Measurements from ENCODE around the gene ZNF324B. TPM values are rescaled to one million over a fixed set of nuclear protein-coding genes. Genes with fewer than 3 reads are reported as not detected.
"Not testable (repeated sequence)": the region's sequence is repeated elsewhere in the genome, so short reads cannot be mapped to it uniquely, and the experiment has no call there.

Gene ZNF324B
- total and polyA plus RNA-seq, 2 of the 8 experiments (the other 6 are each of a cell fraction or from before 2014, with no cell fraction given), result 2.9 to 6.0 TPM

DNA sequence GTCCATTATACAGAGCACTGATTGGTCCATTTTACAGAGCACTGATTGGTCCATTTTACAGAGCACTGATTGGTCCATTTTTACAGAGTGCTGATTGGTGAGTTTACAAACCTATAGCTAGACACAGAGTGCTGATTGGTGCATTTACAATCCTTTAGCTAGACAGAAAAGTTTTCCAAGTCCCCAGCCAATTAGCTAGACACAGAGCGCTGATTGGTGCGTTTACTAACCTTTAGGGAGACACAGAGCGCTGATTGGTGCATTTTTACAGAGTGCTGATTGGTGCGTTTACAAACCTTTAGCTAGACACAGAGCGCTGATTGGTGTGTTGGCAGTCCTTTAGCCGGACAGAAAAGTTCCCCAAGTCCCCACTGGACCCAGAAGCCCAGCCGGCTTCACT is 8.4 kb upstream of the ZNF324B start:
- WGBS, 2 experiments (ENCODE audit: extremely low coverage in 1 of 2, insufficient coverage in 1 of 2, insufficient read length in 1 of 2, insufficient replicate concordance in 2 of 2, low coverage in 1 of 2, low lambda C conversion rate in 2 of 2, missing lambda C conversion rate in 1 of 2), result 81% methylated on average over 7 of the region's 7 CpGs; no CpG with 5 or more reads in 1 of the 2 experiments

DNA sequence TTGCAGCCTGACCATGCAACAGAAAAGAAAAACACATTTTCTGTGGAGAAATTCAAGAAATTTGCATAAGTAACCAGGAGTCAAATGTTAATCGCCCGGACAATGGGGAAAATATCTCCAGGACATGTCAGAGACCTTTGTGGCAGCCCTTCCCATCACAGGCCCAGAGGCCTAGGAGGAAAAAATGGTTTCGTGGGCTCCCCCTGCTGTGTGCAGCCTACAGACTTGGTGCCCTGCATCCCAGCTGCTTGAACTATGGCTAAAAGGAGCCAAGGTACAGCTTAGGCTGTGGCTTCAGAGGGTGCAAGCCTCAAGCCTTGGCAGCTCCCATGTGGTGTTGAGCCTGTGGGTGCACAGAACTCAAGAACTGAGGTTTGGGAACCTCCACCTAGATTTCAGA is 2.6 kb upstream of the ZNF324B start:
- H4K8ac ChIP-seq (ENCODE audit: extremely low read depth, insufficient read depth, low read length); H3K79me2 ChIP-seq (ENCODE audit: control insufficient read depth in 1 of 2, insufficient read depth in 2 of 2, low read length in 2 of 2); H2BK20ac ChIP-seq (ENCODE audit: low read length); H3K4me2 ChIP-seq (ENCODE audit: insufficient read depth in 1 of 2, low read depth in 2 of 2, low read length in 2 of 2); H4K20me1 ChIP-seq (replicated peaks in 1 of 2; ENCODE audit: control insufficient read depth in 1 of 2, insufficient read depth in 2 of 2, low read length in 2 of 2); FAIRE-seq; H2BK12ac ChIP-seq (ENCODE audit: low read depth, low read length); CTCF ChIA-PET (ENCODE audit: partially characterized antibody); H3K4ac ChIP-seq (replicated peaks; ENCODE audit: insufficient read length, low read depth, low read length); H3K18ac ChIP-seq (ENCODE audit: extremely low read depth, low read length); H3K79me1 ChIP-seq (ENCODE audit: low read depth, low read length); DNase-seq (ENCODE audit: low read depth in 1 of 2, low spot score in 2 of 2); H2AK5ac ChIP-seq (ENCODE audit: low read depth, low read length); H2AFZ ChIP-seq (ENCODE audit: low read length); H3K23me2 ChIP-seq (ENCODE audit: low read depth, low read length); H2BK5ac ChIP-seq (ENCODE audit: low read depth, low read length); H3K9ac ChIP-seq (replicated peaks in 1 of 4; ENCODE audit: extremely low read depth in 1 of 4, low read depth in 3 of 4, low read length in 3 of 4); H3K23ac ChIP-seq (ENCODE audit: insufficient read length); H3K56ac ChIP-seq (replicated peaks; ENCODE audit: insufficient read length, low read depth, low read length); H3K4me1 ChIP-seq (replicated peaks in 1 of 4; ENCODE audit: control insufficient read depth in 3 of 4, insufficient read depth in 4 of 4, low read length in 3 of 4); H4K5ac ChIP-seq (ENCODE audit: insufficient read length, low read depth, low read length); H4K91ac ChIP-seq (replicated peaks; ENCODE audit: insufficient read length, low read length); H3K4me3 ChIP-seq (ENCODE audit: extremely low read depth in 1 of 4, insufficient read depth in 2 of 4, low read depth in 3 of 4, low read length in 4 of 4); H3K36me3 ChIP-seq (ENCODE audit: control insufficient read depth in 2 of 4, insufficient read depth in 4 of 4, low read length in 3 of 4); H2BK120ac ChIP-seq (replicated peaks; ENCODE audit: low read depth, low read length); H2BK15ac ChIP-seq (ENCODE audit: low read length); H3K14ac ChIP-seq (ENCODE audit: insufficient read length); H3K27ac ChIP-seq (ENCODE audit: low read depth, low read length): not testable (repeated sequence)
- peaks cover 0 to 12% (median 6%) of the 10 kb centered on the region in 4 experiments; a peak in 3 of 7 replicates for H3K27me3 ChIP-seq (replicated peaks in 1 of 4; ENCODE audit: control insufficient read depth in 3 of 4, extremely low read depth in 1 of 4, insufficient read depth in 3 of 4, low read length in 3 of 4)
- POLR2A ChIA-PET (ENCODE audit: partially characterized antibody), result interaction anchor here (1.0 kb wide), 1 partner anchor 20 kb away, joined by 3 read pairs; no protein-coding TSS in a partner anchor
- peaks cover 14 to 17% of the 10 kb centered on the region in 2 experiments for H3K9me3 ChIP-seq (ENCODE audit: insufficient read depth in 2 of 2, low read depth in 1 of 2, low read length in 1 of 2)
- 68% methylated on average over 3 of the region's 3 CpGs; no CpG with 5 or more reads in 1 of the 2 experiments for WGBS, 2 experiments (ENCODE audit: extremely low coverage in 1 of 2, insufficient coverage in 1 of 2, insufficient read length in 1 of 2, insufficient replicate concordance in 2 of 2, low coverage in 1 of 2, low lambda C conversion rate in 2 of 2, missing lambda C conversion rate in 1 of 2)

More for the DNA sequence above, 8.4 kb upstream of the ZNF324B start:
- not testable (repeated sequence) for H2BK12ac ChIP-seq (ENCODE audit: low read depth, low read length); H2AFZ ChIP-seq (ENCODE audit: low read length); H2BK120ac ChIP-seq (replicated peaks; ENCODE audit: low read depth, low read length); H3K9me3 ChIP-seq (ENCODE audit: insufficient read depth in 2 of 2, low read depth in 1 of 2, low read length in 1 of 2); H2BK20ac ChIP-seq (ENCODE audit: low read length); H4K5ac ChIP-seq (ENCODE audit: insufficient read length, low read depth, low read length); H3K23ac ChIP-seq (ENCODE audit: insufficient read length); H3K4me3 ChIP-seq (ENCODE audit: extremely low read depth in 1 of 4, insufficient read depth in 2 of 4, low read depth in 3 of 4, low read length in 4 of 4); H3K23me2 ChIP-seq (ENCODE audit: low read depth, low read length); H4K20me1 ChIP-seq (replicated peaks in 1 of 2; ENCODE audit: control insufficient read depth in 1 of 2, insufficient read depth in 2 of 2, low read length in 2 of 2); H3K18ac ChIP-seq (ENCODE audit: extremely low read depth, low read length); H2BK15ac ChIP-seq (ENCODE audit: low read length); H3K4me1 ChIP-seq (replicated peaks in 1 of 4; ENCODE audit: control insufficient read depth in 3 of 4, insufficient read depth in 4 of 4, low read length in 3 of 4); H3K27ac ChIP-seq (ENCODE audit: low read depth, low read length); H3K79me2 ChIP-seq (ENCODE audit: control insufficient read depth in 1 of 2, insufficient read depth in 2 of 2, low read length in 2 of 2); H3K36me3 ChIP-seq (ENCODE audit: control insufficient read depth in 2 of 4, insufficient read depth in 4 of 4, low read length in 3 of 4); H3K79me1 ChIP-seq (ENCODE audit: low read depth, low read length); H4K8ac ChIP-seq (ENCODE audit: extremely low read depth, insufficient read depth, low read length); H3K9ac ChIP-seq (replicated peaks in 1 of 4; ENCODE audit: extremely low read depth in 1 of 4, low read depth in 3 of 4, low read length in 3 of 4); FAIRE-seq; H3K27me3 ChIP-seq (replicated peaks in 1 of 4; ENCODE audit: control insufficient read depth in 3 of 4, extremely low read depth in 1 of 4, insufficient read depth in 3 of 4, low read length in 3 of 4); H3K4me2 ChIP-seq (ENCODE audit: insufficient read depth in 1 of 2, low read depth in 2 of 2, low read length in 2 of 2); H4K91ac ChIP-seq (replicated peaks; ENCODE audit: insufficient read length, low read length); H3K56ac ChIP-seq (replicated peaks; ENCODE audit: insufficient read length, low read depth, low read length); H3K14ac ChIP-seq (ENCODE audit: insufficient read length); H3K4ac ChIP-seq (replicated peaks; ENCODE audit: insufficient read length, low read depth, low read length); H2BK5ac ChIP-seq (ENCODE audit: low read depth, low read length); DNase-seq (ENCODE audit: low read depth in 1 of 2, low spot score in 2 of 2); H2AK5ac ChIP-seq (ENCODE audit: low read depth, low read length)
- CTCF ChIA-PET (ENCODE audit: partially characterized antibody), result interaction anchor here (2.0 kb wide), 1 partner anchor 36 kb away, joined by 5 read pairs; no protein-coding TSS in a partner anchor
- POLR2A ChIA-PET (ENCODE audit: partially characterized antibody), result interaction anchor here (1.4 kb wide), 1 partner anchor 20 kb away, joined by 5 read pairs; no protein-coding TSS in a partner anchor

All from H1 (cell line).